Central memory CD8-positive, alpha-beta T cell (primary cell): ENCODE measurements around the gene PLPP7.
A peak's percentile ranks its signal among the peaks of the same experiment; 100 is the strongest.

Experiments
- ATAC-seq: fragments of 150-1000 bp; cut with Tn5 transposase; replicated peaks from 2 replicates; pipeline ENCODE4 v1.10.0; 2022; ENCODE audit warnings: mild to moderate bottlenecking, moderate FRiP score, moderate number of reproducible peaks; ENCODE audit not compliant: poor library complexity, severe bottlenecking; ENCODE audit errors: extremely low read depth
- DNase-seq, 2 donors: peaks; one replicate each; pipeline ENCODE4 v3.0.0; 2021; ENCODE audit warnings: low spot score in 2 of 2
- H3K27ac Mint-ChIP-seq: one replicate; pipeline ENCODE4 v1.8.0; 2022; ENCODE audit warnings: low read depth, mild to moderate bottlenecking, moderate library complexity, mixed read lengths
- H3K27me3 Mint-ChIP-seq: one replicate; pipeline ENCODE4 v1.8.0; 2022; ENCODE audit warnings: mixed read lengths
- H3K36me3 Mint-ChIP-seq: one replicate; pipeline ENCODE4 v1.8.0; 2022; ENCODE audit warnings: mild to moderate bottlenecking, moderate library complexity, mixed read lengths; ENCODE audit not compliant: insufficient read depth
- H3K4me1 Mint-ChIP-seq: one replicate; pipeline ENCODE4 v1.8.0; 2022; ENCODE audit warnings: mixed read lengths
- H3K4me3 Mint-ChIP-seq: one replicate; pipeline ENCODE4 v1.8.0; 2022; ENCODE audit warnings: mild to moderate bottlenecking, moderate library complexity, mixed read lengths
- H3K9me3 Mint-ChIP-seq: one replicate; pipeline ENCODE4 v1.8.0; 2022; ENCODE audit warnings: mixed read lengths

The PLPP7 gene

DNA sequence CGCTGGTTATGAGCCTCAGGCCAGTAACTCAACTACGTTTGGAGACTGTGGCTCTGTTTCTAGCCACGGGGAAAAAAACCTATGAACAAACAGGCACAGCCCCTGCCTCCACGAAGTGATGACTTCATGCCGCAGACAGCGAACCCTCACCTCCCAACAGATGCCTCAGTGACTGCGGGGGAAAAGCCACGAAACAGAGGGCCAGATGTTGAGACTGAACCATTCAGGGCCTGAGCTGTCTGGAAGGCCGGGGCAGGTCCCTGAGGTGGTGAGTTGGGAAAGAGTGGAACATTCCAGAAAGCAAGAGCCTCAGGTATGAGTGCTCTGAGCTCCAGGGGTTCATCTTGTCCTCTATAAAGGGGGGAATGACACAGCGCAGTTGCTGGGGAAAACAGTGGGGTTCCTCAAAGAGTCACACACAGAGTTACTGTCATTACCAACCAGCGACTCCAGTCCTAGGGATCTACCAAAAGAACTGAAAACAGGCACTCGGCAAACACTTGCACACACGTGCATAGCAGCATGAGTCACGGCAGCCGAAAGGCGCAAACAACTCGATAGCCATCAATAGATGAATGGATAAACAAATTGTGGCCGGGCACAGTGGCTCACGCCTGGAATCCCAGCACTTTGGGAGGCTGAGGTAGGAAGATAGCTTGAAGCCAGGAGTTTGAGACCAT, 15.3 kb downstream of the PLPP7 start:
- no peak for ATAC-seq
- H3K4me3 Mint-ChIP-seq: no peak overlapping the region

GRCh38 chr9:131306397-131307004, 17.0 kb downstream of the PLPP7 start:
- DNase-seq (no peak), ATAC-seq (no peak)
- H3K4me1 Mint-ChIP-seq: peaks cover 11% of the 10 kb centered on the region
- H3K36me3 Mint-ChIP-seq: no peaks in the 10 kb centered on the region
- no peaks in the 10 kb centered on the region for H3K9me3 Mint-ChIP-seq
- no peak overlapping the region for H3K4me3 Mint-ChIP-seq
- H3K27ac Mint-ChIP-seq: no peak overlapping the region
- no peaks in the 10 kb centered on the region for H3K27me3 Mint-ChIP-seq

More for the DNA sequence above, 15.3 kb downstream of the PLPP7 start:
- Mint-ChIP-seq H3K4me1 (no peaks in the 10 kb centered on the region), H3K27me3 (no peaks in the 10 kb centered on the region), H3K36me3 (no peaks in the 10 kb centered on the region), H3K9me3 (no peaks in the 10 kb centered on the region), H3K27ac (peak overlapping the region; percentile 35)
- DNase-seq: no peak

DNA sequence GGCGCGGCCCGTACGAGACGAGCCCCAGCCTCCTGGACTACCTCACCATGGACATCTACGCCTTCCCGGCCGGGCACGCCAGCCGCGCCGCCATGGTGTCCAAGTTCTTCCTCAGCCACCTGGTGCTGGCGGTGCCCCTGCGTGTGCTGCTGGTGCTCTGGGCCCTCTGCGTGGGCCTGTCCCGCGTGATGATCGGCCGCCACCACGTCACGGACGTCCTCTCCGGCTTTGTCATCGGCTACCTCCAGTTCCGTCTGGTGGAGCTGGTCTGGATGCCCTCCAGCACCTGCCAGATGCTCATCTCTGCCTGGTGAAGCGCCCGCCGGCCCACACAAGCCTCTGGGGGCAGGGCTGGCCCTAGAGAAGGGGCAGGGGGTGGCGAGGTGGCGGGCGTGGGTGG, 18.5 kb downstream of the PLPP7 start:
- Mint-ChIP-seq H3K4me1 (peaks cover 11% of the 10 kb centered on the region), H3K36me3 (no peaks in the 10 kb centered on the region), H3K4me3 (no peak overlapping the region), H3K27ac (no peak overlapping the region), H3K9me3 (no peaks in the 10 kb centered on the region), H3K27me3 (no peaks in the 10 kb centered on the region)
- ATAC-seq (no peak), DNase-seq (no peak)

- peaks cover 11% of the 10 kb centered on the region for H3K4me1 Mint-ChIP-seq
- H3K36me3 Mint-ChIP-seq: no peaks in the 10 kb centered on the region
- DNase-seq (no peak), ATAC-seq (no peak)
- H3K9me3 Mint-ChIP-seq: no peaks in the 10 kb centered on the region
- no peaks in the 10 kb centered on the region for H3K27me3 Mint-ChIP-seq
- no peak overlapping the region for H3K4me3 Mint-ChIP-seq
- H3K27ac Mint-ChIP-seq: no peak overlapping the region
Observed at GRCh38 chr9:131308452-131308851, 18.9 kb downstream of the PLPP7 start.

DNA sequence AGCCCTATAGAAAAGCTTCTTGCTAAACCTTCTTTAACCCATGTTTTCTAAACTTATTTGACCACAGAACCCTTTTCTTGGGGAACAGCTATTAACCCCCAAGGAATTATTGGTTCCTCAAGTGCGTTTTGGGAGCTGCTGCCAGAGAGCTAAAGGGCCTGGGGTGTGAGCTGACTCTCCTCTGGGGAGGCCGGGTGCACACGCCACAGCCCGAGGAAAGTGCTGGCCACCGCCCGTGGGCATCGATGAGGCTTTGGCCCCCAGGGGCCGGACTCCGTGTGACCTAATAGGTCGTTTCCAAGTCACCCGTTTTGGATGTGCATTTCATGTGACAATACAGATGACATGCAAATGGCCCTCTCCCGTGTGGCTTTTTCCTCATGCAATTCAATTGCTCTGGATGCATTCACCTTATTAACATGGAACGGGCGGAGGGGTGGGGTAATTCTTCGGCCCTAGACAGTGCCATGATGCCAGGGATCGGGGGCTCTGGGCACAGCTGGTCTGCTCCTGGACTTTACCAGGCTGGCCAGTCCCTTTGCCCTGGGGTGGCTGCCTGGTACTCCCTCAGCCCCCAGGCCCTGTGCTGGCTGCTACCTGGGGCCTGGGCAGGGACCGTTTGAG, 19.5 kb downstream of the PLPP7 start:
- ATAC-seq (no peak), DNase-seq (no peak)
- Mint-ChIP-seq H3K4me1 (peaks cover 11% of the 10 kb centered on the region), H3K36me3 (no peaks in the 10 kb centered on the region), H3K27me3 (no peaks in the 10 kb centered on the region), H3K9me3 (no peaks in the 10 kb centered on the region), H3K27ac (no peak overlapping the region), H3K4me3 (no peak overlapping the region)

- ATAC-seq (no peak), DNase-seq (no peak)
- peaks cover 11% of the 10 kb centered on the region for H3K4me1 Mint-ChIP-seq
- no peaks in the 10 kb centered on the region for H3K27me3 Mint-ChIP-seq
- no peaks in the 10 kb centered on the region for H3K9me3 Mint-ChIP-seq
- no peaks in the 10 kb centered on the region for H3K36me3 Mint-ChIP-seq
- H3K4me3 Mint-ChIP-seq: no peak overlapping the region
- H3K27ac Mint-ChIP-seq: peak overlapping the region; percentile 64
Observed at GRCh38 chr9:131309530-131310276, 20.2 kb downstream of the PLPP7 start.

- peaks cover 11% of the 10 kb centered on the region for H3K4me1 Mint-ChIP-seq
- ATAC-seq (peak; percentile 99), DNase-seq (peak; percentile 49 to 77)
- no peaks in the 10 kb centered on the region for H3K9me3 Mint-ChIP-seq
- peak overlapping the region; percentile 64 for H3K27ac Mint-ChIP-seq
- peak overlapping the region; percentile 67 for H3K4me3 Mint-ChIP-seq
- H3K27me3 Mint-ChIP-seq: no peaks in the 10 kb centered on the region
- no peaks in the 10 kb centered on the region for H3K36me3 Mint-ChIP-seq
Observed at GRCh38 chr9:131310833-131311554, 21.5 kb downstream of the PLPP7 start.

DNA sequence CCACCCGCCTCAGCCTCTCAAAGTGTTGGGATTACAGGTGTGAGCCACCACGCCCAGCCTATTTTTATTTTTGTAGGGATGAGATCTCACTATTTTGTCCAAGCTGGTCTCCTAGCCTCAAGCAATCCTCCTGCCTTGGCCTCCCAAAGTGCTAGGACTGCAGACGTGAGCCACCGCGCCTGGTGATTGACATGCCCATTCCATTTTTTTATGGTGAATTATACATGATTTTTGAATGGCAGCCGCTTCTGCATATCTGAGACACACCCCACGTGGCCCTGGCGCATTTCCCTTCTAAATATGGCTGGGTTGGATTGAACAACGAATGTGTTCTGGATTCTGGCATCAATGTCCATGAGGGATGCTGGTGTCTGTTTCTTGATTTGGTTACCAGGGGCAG, 22.7 kb downstream of the PLPP7 start:
- Mint-ChIP-seq H3K27me3 (no peaks in the 10 kb centered on the region), H3K36me3 (no peaks in the 10 kb centered on the region), H3K4me3 (no peak overlapping the region), H3K4me1 (peaks cover 11% of the 10 kb centered on the region), H3K9me3 (no peaks in the 10 kb centered on the region), H3K27ac (no peak overlapping the region)
- ATAC-seq: no peak
- DNase-seq: no peak

DNA sequence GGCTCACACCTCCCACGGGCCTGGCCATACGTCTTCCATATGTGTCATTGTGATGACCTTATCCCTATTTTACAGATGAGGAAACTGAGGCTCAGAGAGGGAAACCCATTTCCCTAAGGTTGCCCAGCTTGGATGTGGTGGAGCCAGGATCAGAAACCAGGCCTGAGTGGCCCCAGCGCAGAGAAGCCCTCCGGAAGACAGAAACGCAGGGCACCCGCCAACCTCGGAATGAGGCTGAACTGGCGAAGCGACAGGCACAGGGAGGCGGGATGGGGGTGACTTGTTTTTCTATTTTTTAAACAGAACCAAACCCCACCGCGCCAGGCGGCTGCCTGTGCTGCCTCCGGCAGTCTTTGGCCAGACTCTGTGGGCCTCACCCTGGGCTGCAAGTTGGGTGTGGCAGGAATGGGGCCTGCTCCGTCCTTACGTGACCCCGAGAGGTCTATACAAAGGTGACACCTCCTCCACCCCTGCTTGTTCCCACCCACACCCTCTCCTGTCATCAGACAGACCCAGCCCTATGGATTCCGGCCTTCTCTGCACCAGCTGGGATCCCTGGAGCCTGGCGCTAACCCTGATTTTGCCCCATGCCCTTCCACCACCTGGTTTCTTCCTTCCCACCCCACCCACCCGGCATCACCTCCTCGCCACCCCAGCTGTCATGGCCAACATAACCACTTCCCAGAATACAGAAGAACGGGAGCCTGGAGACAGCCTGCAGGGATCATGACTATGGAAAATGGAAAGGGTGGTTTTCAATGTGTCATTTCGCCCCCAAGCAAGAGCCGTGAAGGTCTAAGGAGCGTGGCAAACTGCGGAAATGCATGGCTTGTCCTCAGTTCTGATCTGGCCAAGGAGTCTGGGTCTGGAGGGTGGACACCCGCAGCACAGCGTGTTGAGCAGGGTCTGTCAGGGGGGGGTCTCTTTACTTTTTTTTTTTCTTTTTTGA, 23.6 kb downstream of the PLPP7 start:
- H3K27me3 Mint-ChIP-seq: no peaks in the 10 kb centered on the region
- DNase-seq (no peak), ATAC-seq (no peak)
- no peak overlapping the region for H3K4me3 Mint-ChIP-seq
- no peaks in the 10 kb centered on the region for H3K36me3 Mint-ChIP-seq
- H3K4me1 Mint-ChIP-seq: peaks cover 11% of the 10 kb centered on the region
- H3K27ac Mint-ChIP-seq: no peak overlapping the region
- H3K9me3 Mint-ChIP-seq: no peaks in the 10 kb centered on the region

GRCh38 chr9:131318231-131319085, 28.9 kb downstream of the PLPP7 start:
- ATAC-seq (no peak), DNase-seq (no peak)
- H3K9me3 Mint-ChIP-seq: no peaks in the 10 kb centered on the region
- H3K4me3 Mint-ChIP-seq: no peak overlapping the region
- H3K36me3 Mint-ChIP-seq: peaks cover 1% of the 10 kb centered on the region
- H3K27ac Mint-ChIP-seq: no peak overlapping the region
- no peaks in the 10 kb centered on the region for H3K4me1 Mint-ChIP-seq
- no peaks in the 10 kb centered on the region for H3K27me3 Mint-ChIP-seq

DNA sequence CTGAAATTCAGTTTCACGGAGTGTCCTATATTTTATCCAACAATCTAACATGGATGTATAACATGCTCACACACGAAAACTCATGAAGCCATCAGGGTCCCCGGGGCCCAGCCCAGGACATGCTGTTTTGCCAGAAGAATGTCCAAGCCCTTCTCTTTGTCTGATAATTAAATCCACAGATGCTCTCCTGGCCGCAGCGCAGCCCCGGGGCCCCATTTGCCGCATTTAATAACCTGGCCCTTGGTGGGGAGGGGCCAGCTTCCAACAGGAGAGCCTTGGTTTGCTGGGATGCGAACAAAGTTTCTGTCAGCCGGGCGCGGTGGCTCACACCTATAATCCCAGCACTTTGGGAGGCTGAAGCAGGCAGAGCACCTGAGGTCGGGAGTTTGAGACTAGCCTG, 30.0 kb downstream of the PLPP7 start:
- DNase-seq: no peak

More for the DNA sequence above, 30.0 kb downstream of the PLPP7 start:
- Mint-ChIP-seq H3K4me1 (no peaks in the 10 kb centered on the region), H3K4me3 (no peak overlapping the region), H3K9me3 (no peaks in the 10 kb centered on the region), H3K36me3 (peaks cover 1% of the 10 kb centered on the region), H3K27ac (no peak overlapping the region), H3K27me3 (no peaks in the 10 kb centered on the region)
- no peak for ATAC-seq
